ENCODE results near the gene RASSF4. TPM values are rescaled to one million over a fixed set of nuclear protein-coding genes. Genes with fewer than 3 reads are reported as not detected.

RASSF4 gene
- total RNA-seq, 1 experiment from 2014 or later, result 2.8 TPM

DNA sequence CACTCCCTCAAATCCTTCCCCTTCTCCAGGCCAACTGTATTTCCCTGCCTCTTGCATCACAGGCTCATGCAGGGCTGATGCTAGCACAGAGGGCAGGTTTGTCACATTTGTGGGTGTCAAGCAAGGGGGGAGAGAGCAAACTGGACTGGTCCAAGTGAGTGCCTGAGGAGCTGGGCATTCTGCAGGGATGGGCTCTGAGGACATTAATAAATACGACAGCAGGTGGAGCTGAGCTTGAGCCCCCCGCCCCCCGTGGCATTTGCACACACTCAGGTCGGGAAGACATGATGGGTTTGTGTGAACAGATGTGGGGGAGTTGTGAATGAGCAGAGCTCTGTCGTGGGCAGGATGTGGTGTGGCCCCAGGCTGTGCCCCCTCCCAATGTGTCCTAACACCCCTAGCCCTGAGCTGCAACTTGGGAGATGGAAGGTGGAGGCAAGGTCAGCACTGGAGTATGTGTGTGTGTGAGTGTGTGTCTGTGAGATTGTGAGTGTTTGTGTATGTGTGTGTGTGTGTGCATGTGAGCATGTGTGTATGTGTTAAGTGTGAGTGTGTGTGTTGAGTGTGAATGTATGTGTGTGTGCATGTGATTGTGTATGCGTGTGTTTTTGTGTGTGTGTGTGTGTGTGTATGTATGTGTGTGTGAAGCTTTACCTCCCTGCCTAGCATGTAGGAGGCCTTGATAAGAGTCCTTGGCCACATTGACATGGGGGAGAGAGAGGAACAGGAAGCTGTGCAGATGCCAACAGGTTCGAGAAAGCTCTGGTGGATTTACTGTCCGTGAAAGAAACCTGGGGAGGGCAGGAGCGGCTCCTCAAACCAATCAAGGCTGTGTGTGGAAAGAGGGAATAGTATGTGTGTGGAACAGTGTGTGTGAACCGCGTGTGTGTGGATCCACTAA is 9.1 kb downstream of the RASSF4 start (continued):
- TF ChIP-seq FOSL1 (IDR thresholded peaks at IDR 0.05; ENCODE audit: low read depth), result no peak
- TF ChIP-seq CEBPB (IDR thresholded peaks at IDR 0.05; ENCODE audit: low read depth), result no peak
- TF ChIP-seq EGR1 (IDR thresholded peaks at IDR 0.05; ENCODE audit: low read depth), result no peak
- TF ChIP-seq ZNF274 (IDR thresholded peaks at IDR 0.05; ENCODE audit: low read depth, low read length), result no peak
- no peak for TF ChIP-seq ELF1 (IDR thresholded peaks at IDR 0.05; ENCODE audit: borderline replicate concordance, low read depth)
- no peak for TF ChIP-seq EZH2 (IDR thresholded peaks at IDR 0.05)
- TF ChIP-seq POLR2A (IDR thresholded peaks at IDR 0.05; ENCODE audit: borderline replicate concordance, extremely low read depth, insufficient read depth, insufficient read length), result no peak
- TF ChIP-seq SIN3A (IDR thresholded peaks at IDR 0.05; ENCODE audit: low read depth), result no peak
- TF ChIP-seq REST (IDR thresholded peaks at IDR 0.05; ENCODE audit: low read depth), result no peak

DNA sequence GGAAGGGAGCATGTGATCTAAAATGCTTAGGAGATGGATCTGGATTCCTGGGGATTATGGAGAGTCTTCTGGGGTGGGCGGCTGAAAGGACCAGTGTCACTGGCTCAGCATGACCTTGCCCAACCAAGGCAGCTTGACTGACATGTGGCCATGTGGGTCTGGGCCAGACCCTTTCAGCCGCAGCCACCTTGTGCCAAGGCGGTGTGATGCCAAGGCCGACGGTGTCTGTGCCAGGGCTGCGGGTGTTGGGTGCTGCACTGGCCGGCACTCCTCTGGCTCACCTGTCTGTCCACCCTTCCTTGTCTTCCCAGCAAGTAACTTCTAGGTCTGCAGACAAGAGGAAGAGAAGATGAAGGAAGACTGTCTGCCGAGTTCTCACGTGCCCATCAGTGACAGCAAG is 10.3 kb downstream of the RASSF4 start:
- H3K9me2 ChIP-seq (ENCODE audit: insufficient read depth), result no peaks in the 10 kb centered on the region
- TF ChIP-seq ATF3 (IDR thresholded peaks at IDR 0.05) (no peak), POLR2AphosphoS5 (IDR thresholded peaks at IDR 0.05; ENCODE audit: low read depth, low read length) (no peak), POLR2A (IDR thresholded peaks at IDR 0.05; ENCODE audit: borderline replicate concordance, extremely low read depth, insufficient read depth, insufficient read length) (no peak), SP1 (IDR thresholded peaks at IDR 0.05; ENCODE audit: low read depth) (no peak), YY1 (IDR thresholded peaks at IDR 0.05; ENCODE audit: extremely low read depth, insufficient replicate concordance, low read depth, low read length) (no peak), RAD21 (IDR thresholded peaks at IDR 0.05; ENCODE audit: low read depth) (no peak), ZNF274 (IDR thresholded peaks at IDR 0.05; ENCODE audit: low read depth, low read length) (no peak), MAX (IDR thresholded peaks at IDR 0.05) (no peak), JUND (IDR thresholded peaks at IDR 0.05) (no peak), EZH2 (IDR thresholded peaks at IDR 0.05) (no peak), SIN3A (IDR thresholded peaks at IDR 0.05; ENCODE audit: low read depth) (no peak), SRF (IDR thresholded peaks at IDR 0.05; ENCODE audit: low read depth) (no peak), REST (IDR thresholded peaks at IDR 0.05; ENCODE audit: low read depth) (no peak), CBX3 (IDR thresholded peaks at IDR 0.05; ENCODE audit: low read depth) (no peak)
- intact Hi-C loops (cut with micrococcal nuclease), result no loop called here
- no peak overlapping the region for H3K4me2 ChIP-seq (ENCODE audit: low read length)
- BruUV-seq (replicated peaks), result no TSS peak
- ChIA-PET RAD21 (ENCODE audit: low non-redundant PET in 1 of 2, low total read pairs in 2 of 2, uncharacterized antibody in 2 of 2, unreplicated experiment in 2 of 2) (no interaction called here), CTCF (no interaction called here), POLR2A (no interaction called here)
- H3K79me2 ChIP-seq (ENCODE audit: insufficient read depth, low read length), result no peaks in the 10 kb centered on the region
- H2AFZ ChIP-seq (ENCODE audit: low read depth, low read length, poor library complexity, severe bottlenecking), result no peak overlapping the region
- ATAC-seq (no peak), DNase-seq (ENCODE audit: low read depth, low spot score) (no peak)
- no peaks in the 10 kb centered on the region for H3K27me3 ChIP-seq (ENCODE audit: insufficient read depth, low read length)
- no peaks in the 10 kb centered on the region for H3K9me3 ChIP-seq (ENCODE audit: control insufficient read depth in 1 of 2, insufficient read depth in 1 of 2, low read depth in 1 of 2, low read length in 2 of 2)
- H4K20me1 ChIP-seq (ENCODE audit: insufficient read depth), result no peaks in the 10 kb centered on the region
- peaks cover 8 to 16% of the 10 kb centered on the region in 2 experiments; a peak in 3 of 4 replicates for H3K4me1 ChIP-seq (ENCODE audit: control insufficient read depth in 1 of 2, insufficient read depth in 2 of 2, low read length in 2 of 2)
- no peaks in the 10 kb centered on the region for H3K36me3 ChIP-seq (ENCODE audit: control insufficient read depth in 1 of 2, insufficient read depth in 2 of 2, low read length in 2 of 2)
- H3K4me3 ChIP-seq (replicated peaks in 1 of 2; ENCODE audit: low read depth in 1 of 2, low read length in 2 of 2), result no peak overlapping the region
- no peak overlapping the region for H3K9ac ChIP-seq (ENCODE audit: low read length)
- no peak overlapping the region for H3K27ac ChIP-seq (ENCODE audit: low read depth, low read length)
